IPS-NIHi11 (cell line): ENCODE data around the gene SWI5.
A peak's percentile ranks its signal among the peaks of the same experiment; 100 is the strongest.

ENCODE experiments used
- DNase-seq: peaks from one replicate; pipeline ENCODE4 v3.0.0; 2012; ENCODE audit warnings: mixed read lengths, low spot score

Gene SWI5

GRCh38 chr9:128252317-128253139 is 23.5 kb upstream of the SWI5 start:
- DNase-seq = no peak

- DNase-seq = no peak
Observed at GRCh38 chr9:128253140-128253990, 22.7 kb upstream of the SWI5 start.

- DNase-seq = no peak
Observed at GRCh38 chr9:128253991-128254346, 22.1 kb upstream of the SWI5 start.

- DNase-seq = no peak
Observed at GRCh38 chr9:128254362-128254761, 21.7 kb upstream of the SWI5 start.

GRCh38 chr9:128254855-128255759 is 21.0 kb upstream of the SWI5 start:
- peak; percentile 95 for DNase-seq

GRCh38 chr9:128257086-128257825 is 18.8 kb upstream of the SWI5 start:
- DNase-seq = no peak

- no peak for DNase-seq
Observed at GRCh38 chr9:128257907-128258306, 18.2 kb upstream of the SWI5 start.

- DNase-seq = no peak
Observed at GRCh38 chr9:128258326-128258725, 17.8 kb upstream of the SWI5 start.

- DNase-seq = no peak
Observed at GRCh38 chr9:128259156-128259555, 16.9 kb upstream of the SWI5 start.

- no peak for DNase-seq
Observed at GRCh38 chr9:128260340-128260739, 15.7 kb upstream of the SWI5 start.

GRCh38 chr9:128262687-128263086 is 13.4 kb upstream of the SWI5 start:
- DNase-seq = no peak

- no peak for DNase-seq
Observed at GRCh38 chr9:128265348-128265847, 10.7 kb upstream of the SWI5 start.

GRCh38 chr9:128266868-128267590 is 9.0 kb upstream of the SWI5 start:
- no peak for DNase-seq

- no peak for DNase-seq
Observed at GRCh38 chr9:128271112-128271511, 5.0 kb upstream of the SWI5 start.

GRCh38 chr9:128271512-128271911 is 4.6 kb upstream of the SWI5 start:
- no peak for DNase-seq

GRCh38 chr9:128274245-128274644 is 1.8 kb upstream of the SWI5 start:
- no peak for DNase-seq

- peak; percentile 82 for DNase-seq
Observed at GRCh38 chr9:128275198-128276007, 673 bp upstream of the SWI5 start, which contains the start of gene GOLGA2. Gene GOLGA2 (minus strand): TSS chr9:128276007. CDS start chr9:128275976, 31 bp downstream.

GRCh38 chr9:128276574-128277270 is 646 bp downstream of the SWI5 start:
- peak; percentile 60 for DNase-seq
